GM19043 (cell line): ENCODE measurements around the gene CXCR6.
"Not testable (repeated sequence)": the region's sequence is repeated elsewhere in the genome, so short reads cannot be mapped to it uniquely, and the experiment has no call there.

Experiments used
- ATAC-seq: cut with Tn5 transposase; IDR thresholded peaks from one replicate; pipeline ENCODE4 v1.9.1; 2021; ENCODE audit warnings: low read depth; ENCODE audit not compliant: unreplicated experiment

CXCR6 gene

GRCh38 chr3:45985532-45986302 lies 42.5 kb downstream of the CXCR6 start:
- no peak for ATAC-seq

- no peak for ATAC-seq
Measured at GRCh38 chr3:45986303-45986982, 43.2 kb downstream of the CXCR6 start.

GRCh38 chr3:45987368-45988291 lies 44.4 kb downstream of the CXCR6 start:
- ATAC-seq: no peak

- no peak for ATAC-seq
Measured at GRCh38 chr3:45988362-45988761, 45.1 kb downstream of the CXCR6 start.

- no peak for ATAC-seq
Measured at GRCh38 chr3:45988804-45989203, 45.5 kb downstream of the CXCR6 start.

- ATAC-seq: no peak
Measured at GRCh38 chr3:45990181-45990580, 46.9 kb downstream of the CXCR6 start.

GRCh38 chr3:45991341-45991740 lies 48.1 kb downstream of the CXCR6 start:
- no peak for ATAC-seq

- ATAC-seq: no peak
Measured at GRCh38 chr3:45992133-45992729, 49.0 kb downstream of the CXCR6 start.

GRCh38 chr3:45992821-45993221 lies 49.6 kb downstream of the CXCR6 start:
- no peak for ATAC-seq

- no peak for ATAC-seq
Measured at GRCh38 chr3:45993421-45994027, 50.3 kb downstream of the CXCR6 start.

GRCh38 chr3:45994419-45995235 lies 51.4 kb downstream of the CXCR6 start:
- no peak for ATAC-seq

GRCh38 chr3:45995236-45996192 lies 52.2 kb downstream of the CXCR6 start, which contains the start of gene FYCO1:
TSS of gene FYCO1 (minus strand) at chr3:45995824. CDS start at chr3:45984910, 10,914 bp downstream.
- ATAC-seq: peak; percentile 85

- ATAC-seq: not testable (repeated sequence)
Measured at GRCh38 chr3:45997499-45997898, 54.2 kb downstream of the CXCR6 start.

GRCh38 chr3:45997942-45998341 lies 54.7 kb downstream of the CXCR6 start:
- ATAC-seq: no peak
